ENCODE data around the gene ARHGEF39.

Gene ARHGEF39, protein sequence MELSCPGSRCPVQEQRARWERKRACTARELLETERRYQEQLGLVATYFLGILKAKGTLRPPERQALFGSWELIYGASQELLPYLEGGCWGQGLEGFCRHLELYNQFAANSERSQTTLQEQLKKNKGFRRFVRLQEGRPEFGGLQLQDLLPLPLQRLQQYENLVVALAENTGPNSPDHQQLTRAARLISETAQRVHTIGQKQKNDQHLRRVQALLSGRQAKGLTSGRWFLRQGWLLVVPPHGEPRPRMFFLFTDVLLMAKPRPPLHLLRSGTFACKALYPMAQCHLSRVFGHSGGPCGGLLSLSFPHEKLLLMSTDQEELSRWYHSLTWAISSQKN

DNA sequence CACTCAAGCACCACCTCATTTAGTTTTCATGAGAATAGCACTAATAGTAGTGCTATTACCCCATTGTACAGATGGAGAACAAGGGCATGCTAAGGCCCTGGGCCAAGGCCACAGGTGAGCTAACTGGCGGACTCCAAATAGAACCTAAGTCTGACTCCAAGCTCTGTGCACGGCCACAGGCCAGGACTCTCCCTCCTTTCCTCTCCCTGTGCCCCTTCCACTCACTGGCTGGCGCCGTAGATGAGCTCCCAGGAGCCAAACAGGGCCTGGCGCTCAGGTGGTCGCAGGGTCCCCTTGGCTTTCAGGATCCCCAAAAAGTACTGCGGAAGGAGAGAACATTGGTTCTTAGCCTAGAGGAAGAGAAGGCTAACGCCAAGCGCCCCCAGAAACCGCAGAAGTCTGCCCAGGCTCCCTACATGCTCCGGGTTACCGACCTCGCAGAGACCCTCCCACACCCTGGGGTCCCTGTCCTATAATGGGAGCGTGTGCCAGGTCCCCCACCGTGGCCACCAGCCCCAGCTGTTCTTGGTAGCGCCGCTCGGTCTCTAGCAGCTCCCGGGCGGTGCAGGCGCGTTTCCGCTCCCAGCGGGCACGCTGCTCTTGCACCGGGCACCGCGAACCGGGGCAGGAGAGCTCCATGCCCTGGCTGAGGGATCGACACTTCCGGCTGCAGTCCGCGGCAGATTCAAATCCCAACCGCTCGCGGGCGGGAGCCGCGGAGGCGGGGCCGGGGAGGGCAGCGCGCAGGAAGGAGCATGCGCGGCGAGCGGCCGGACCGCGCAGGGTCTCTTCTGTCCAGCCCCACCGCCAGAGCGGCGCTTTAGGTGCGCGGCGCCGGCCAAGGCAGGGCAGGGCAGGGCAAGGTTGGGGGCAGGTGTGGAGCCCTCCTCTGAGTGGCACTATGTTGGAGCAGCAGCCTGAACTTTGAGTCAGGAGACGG, at the start of gene ARHGEF39:
TSS of gene ARHGEF39 (minus strand) at position 665 of the 940 bp plus-strand sequence. CDS start at position 639, 26 bp downstream.
- DNase-seq (ENCODE audit: low read depth) = peak; percentile 57

DNA sequence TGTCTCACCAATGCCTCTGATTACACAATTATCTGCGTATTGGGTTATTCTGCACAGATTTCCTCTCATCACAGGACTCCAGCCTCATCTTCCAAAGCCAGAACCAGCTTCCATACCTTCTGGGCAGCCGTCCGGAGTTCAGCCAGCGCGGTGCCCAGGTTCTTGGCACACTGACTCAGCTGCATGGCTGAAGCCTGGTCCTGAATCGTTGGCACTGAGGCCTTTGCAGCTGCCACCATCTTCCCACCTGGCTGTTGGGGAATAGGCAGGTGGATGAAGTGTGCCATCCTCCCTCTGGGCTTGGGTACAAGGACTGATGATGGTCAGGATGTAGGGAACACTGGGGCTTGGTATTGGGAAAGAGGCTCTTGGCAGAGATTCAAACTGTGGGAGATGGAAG, 49.1 kb upstream of the ARHGEF39 start:
- DNase-seq (ENCODE audit: low read depth) = no peak

DNA sequence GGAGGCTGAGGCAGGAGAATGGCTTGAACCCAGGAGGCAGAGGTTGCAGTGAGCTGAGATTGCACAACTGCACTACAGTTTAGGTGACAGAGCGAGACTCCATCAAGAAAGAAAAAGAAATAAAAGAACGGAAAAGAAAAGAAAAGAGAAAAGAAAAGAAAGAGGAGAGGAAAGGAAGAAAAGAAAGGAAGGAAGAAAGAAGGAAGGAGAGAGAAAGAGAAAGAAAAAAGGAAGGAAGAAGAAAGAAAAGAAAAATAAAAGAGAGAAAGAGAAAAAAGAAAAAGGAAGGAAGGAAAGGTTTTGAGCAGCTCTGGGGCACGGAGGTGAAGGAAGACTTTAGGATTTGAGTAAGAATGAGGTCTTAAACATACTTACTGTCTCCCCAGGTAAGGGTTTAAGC, 48.6 kb upstream of the ARHGEF39 start:
- no peak for DNase-seq (ENCODE audit: low read depth)

DNA sequence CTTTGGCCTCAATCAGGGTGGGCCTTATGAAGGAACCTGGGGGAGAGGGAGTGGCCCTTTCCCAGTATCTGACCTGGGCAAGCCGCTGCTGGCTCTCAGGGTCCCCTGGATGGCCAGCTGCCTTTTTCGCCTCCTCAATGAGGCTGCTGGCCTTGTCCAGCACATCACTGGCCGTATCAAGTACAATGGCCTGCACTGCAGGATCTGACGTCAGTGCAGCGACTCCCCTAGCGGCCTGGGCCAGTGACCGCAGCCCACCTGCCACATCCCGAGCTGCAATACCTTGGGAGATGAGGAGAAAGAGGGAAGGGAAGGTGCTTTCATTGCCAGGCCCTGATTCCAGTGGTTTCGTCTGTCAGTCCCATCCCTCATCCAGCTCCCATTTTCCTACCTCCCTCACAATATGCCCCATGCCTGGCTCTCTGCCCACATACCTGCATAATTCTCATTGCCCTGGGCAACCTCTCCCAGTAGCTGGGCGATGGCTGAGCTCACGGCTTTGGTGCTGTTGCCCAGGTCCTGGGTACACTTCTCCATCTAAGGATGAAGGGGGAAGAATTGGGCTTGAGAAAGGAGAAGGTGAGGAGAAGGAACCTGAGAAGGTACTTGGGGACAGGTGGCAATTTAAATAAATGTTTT, 47.9 kb upstream of the ARHGEF39 start:
- DNase-seq (ENCODE audit: low read depth) = no peak

DNA sequence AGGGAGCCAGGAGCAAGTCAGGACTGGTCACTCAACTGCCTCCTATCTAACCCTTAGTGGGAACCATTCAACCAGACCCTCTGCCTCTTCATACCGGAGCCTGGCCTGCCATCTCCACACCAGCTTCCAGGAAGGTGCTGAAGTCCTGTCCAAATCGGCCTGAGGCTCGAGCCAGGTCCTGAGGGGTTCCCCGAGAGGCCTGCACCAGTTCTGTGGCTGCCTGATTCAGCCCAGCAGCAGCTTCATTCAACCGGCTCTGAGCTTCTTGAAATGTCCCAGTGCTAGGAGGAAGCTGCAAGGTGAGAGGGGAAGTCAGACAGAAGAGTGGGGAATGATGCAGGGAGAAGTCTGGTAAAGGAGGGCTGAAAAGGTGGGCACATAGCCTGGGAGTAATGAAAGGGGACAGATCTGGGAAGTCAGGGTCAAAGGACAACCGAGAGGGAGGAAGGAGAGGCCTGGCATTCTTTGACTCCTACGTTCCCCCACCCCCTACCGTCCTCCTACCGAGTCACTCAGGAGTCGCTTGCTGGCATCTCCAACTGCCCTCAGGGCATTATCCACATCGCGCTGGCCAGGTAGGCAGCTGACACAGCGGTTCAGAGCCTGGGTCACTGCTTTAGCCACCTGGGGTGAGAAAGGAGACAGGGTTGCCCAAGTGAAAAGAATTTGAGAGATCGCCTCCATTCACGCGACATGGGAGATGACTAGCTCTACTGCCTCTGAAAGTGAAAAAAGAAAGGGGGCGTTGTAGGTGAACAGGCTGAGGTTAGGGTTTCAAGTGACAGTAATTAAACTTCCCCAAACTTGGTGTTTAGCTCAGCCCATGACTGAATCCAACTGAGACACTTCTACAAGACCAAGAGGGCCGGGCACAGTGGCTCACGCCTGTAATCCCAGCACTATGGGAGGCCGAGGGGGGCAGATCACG, 46.8 kb upstream of the ARHGEF39 start:
- DNase-seq (ENCODE audit: low read depth) = no peak

DNA sequence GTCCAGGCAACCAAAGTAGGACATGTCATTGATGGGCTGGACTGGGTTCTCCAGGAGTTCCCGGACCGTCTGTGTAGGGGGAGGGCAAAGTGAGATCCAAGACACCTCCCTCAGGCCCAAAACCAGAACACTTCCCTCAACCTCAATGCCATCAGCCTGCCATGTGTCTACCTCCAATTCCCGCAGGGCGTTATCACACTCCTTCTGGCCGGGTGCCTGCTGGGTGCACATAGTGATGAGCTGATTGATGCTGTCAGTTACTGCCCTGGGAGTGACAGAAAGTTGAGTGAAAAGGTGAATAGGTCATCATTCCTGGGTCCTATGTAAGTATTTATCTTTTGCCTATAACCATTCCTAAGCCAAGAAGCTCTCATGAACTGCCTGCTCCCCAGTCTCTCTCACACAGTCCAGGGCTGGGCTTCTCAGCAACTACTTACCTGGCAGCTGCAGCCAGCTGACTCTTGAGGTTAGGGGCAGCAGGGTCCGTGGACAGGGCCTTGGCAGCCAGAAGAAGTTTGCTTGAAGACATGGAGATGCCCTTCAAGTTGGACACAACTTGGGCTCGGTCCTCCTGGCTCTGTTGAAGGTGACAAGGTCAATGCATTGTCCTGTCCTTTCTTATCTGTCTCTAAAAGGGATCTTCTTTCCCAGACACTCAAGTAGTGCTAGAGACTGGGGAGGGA, 46.0 kb upstream of the ARHGEF39 start:
- DNase-seq (ENCODE audit: low read depth) = no peak

DNA sequence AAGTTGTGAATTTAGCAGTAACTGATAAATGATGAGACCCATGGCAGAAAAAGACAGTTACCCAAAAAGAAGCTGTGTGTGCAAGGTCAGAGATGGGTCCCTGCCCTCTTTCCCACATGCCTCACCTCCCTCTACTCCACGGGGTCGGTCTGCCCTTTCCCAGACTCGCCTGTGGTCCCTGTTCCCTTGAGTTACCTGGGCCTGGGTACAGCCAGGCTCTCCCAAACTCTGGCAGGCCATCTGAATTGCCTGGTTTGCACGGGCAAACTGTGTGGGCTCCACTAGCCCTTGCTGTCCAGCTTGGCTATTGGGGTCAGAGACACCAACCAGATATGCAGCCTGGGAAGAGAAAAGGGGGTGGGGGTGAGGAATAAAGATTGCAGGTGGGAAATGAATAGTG, 43.2 kb upstream of the ARHGEF39 start:
- no peak for DNase-seq (ENCODE audit: low read depth)

DNA sequence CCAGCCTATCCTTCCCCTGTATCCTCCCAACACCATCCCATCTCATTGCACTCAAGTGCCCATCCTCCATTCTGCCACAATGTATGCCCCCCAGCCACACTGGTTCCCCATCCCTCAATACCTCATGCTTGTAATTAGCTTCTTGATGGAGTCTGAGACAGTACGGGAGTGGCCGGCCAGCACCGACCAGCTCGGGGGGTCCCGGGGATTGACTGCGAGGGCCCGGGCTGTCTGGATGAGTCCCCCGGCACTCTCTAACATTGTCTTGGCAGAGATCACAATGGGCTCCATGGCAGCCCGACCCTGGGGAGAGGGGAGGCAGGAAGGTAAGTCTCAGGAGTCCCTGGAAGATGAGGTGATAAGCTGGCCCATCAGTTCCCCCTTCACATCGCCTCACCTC, 42.0 kb upstream of the ARHGEF39 start:
- DNase-seq (ENCODE audit: low read depth) = no peak

DNA sequence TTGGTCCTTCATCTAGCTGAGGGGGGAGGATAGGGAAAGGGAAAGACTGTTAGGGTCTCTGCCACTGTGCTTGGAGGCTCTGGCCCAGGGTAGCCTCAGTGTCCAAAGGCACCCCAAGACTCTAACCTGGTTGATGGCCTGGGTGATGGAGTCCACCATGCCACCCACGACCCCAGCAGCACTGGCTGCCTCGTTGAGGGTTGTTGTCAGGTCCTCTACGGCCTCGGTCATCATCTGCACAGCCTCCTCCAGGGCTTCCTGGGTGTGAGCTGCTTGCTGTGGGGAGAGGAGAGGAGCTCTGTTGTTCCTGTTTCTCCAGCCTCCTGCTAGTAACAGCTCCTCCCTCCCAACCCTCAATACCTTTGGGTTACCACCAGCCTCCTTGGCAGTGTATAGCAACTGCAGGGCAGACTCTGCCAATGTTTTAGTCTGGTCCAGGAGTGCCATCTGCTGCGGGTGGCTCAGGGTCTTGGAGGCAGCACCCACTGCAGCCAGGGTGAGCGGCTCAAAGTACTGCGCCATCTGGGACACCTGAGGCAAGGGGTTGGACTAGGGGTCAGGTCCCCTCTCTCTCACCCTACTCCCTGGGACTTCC, 40.9 kb upstream of the ARHGEF39 start:
- DNase-seq (ENCODE audit: low read depth) = no peak

DNA sequence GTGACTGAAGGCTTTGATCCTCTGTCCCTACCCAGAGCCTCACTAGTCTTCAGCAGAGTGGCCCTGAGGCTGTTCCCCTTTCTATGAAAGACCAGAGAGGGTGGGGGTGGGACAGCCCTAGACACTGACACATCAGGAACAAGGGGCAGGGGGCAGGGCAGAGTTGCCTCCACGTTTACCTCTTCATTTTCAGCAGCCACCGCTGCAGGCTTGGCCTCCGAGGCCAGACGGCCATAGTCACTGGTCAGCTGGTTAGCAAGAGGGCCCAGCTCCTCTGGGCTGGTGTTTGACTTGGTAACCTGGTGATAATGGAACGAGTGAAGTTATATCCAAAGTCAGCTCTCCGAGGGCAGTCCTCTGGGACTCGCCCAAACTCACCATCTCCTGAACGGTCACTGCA, 40.4 kb upstream of the ARHGEF39 start:
- DNase-seq (ENCODE audit: low read depth) = no peak

DNA sequence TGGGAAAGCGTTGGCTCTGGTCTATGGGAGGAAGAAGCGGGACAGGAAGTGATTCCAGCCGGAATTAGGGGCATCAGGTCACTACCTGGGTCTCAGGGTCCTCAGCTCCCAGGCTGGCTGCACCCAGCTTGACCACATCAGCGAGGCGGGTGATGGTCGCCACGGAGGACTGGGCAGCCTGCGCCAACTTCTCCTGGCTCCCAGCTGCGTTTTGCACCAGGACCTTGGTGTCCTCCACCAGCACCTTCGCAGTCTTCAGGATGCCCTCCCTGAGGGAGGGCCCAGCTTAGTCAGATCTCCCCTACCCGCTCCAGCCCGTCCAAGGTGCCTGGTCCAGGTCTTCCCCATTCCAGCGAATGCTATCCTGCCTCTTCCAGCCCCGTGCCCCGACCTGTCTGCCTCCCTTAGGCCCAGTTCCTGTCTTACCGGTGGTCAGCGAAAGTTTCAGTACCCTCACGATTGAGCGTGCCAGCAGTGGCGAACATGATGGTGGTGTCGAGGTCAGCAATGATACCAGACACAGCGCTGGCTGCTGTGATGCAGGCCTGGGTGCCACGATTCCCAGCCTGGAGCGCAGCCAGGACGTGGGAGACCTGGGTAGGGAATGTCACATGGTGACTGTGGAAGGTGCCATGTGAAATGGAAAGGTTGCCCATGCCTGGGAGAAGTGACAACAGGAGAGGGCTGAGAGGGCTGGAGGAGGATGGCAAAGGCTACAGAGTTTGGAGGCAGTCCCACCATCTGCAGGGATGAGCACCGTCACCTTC, 39.1 kb upstream of the ARHGEF39 start:
- no peak for DNase-seq (ENCODE audit: low read depth)

DNA sequence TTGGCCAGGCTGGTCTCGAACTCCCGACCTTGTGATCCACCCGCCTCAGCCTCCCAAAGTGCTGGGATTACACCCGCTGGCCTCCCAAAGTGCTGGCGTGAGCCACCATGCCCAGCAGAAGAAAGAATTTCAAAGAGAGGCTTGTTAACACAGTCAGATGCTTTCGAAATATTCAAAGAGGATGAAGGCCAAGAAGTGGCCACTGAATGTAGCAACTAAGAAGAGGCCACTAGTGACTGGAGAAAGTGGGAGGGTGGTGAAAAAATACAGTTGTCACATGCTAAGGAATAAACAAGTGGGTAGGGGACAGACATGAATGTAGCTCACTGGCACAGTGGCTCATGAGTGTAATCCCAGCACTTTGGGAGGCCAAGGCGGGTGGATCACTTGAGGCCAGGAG, 37.7 kb upstream of the ARHGEF39 start:
- DNase-seq (ENCODE audit: low read depth) = no peak

DNA sequence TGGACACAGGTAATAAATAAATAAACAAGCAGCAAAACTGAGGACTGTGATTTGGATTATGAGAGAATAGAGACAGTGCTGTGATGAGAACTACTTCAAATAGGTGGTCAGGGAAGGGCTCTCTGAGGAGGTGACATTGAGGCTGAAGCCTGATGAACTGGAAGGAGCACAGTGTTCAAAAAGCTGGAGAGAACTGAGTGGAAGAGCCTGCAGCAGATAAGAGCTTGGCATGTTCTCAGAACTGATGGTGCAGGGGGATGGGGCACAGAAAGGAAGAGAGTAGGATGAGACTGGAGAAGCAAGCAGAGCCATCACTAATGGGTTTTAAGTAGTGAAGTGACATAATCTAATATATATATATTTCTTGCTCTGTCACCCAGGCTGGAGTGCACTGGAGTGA, 35.9 kb upstream of the ARHGEF39 start:
- DNase-seq (ENCODE audit: low read depth) = no peak

DNA sequence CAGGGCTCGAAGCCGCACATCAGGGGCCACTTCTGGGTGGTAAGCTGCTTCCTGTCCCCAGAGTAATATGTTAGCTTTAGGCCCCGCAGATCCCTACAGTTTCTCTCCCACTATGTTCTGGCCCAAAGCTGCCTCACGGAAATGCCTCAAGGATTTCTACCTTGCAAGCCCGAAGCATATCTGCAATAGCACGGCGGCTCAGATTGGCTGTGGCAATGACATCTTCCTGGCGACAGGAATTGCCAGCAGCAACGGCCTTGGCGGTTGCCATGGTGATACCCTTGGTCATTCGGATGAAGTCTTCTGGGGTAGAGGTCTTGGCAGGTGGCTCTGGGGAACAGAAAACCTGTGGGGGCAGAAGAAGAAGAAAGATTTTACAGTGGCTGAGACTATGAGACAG, 35.0 kb upstream of the ARHGEF39 start:
- no peak for DNase-seq (ENCODE audit: low read depth)

DNA sequence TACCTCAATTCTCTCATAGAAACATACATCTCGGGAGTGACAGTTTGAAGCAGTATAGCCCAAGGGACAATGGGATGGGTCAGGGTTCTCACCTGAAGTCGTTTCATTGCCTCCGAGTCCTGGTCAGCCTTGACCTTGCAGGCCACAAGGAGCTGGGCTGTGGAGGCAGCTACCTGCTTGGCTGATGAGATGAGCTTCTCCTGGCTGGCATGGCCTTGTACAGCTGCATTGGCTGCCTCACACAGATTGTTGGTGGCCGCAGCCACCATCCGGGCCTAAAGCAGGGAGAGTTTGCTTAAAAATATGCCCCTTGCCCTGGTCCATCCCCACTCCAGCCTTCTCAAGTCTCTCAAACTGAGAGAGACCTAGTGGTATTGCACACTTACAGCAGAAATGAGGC, 33.2 kb upstream of the ARHGEF39 start:
- DNase-seq (ENCODE audit: low read depth) = no peak

DNA sequence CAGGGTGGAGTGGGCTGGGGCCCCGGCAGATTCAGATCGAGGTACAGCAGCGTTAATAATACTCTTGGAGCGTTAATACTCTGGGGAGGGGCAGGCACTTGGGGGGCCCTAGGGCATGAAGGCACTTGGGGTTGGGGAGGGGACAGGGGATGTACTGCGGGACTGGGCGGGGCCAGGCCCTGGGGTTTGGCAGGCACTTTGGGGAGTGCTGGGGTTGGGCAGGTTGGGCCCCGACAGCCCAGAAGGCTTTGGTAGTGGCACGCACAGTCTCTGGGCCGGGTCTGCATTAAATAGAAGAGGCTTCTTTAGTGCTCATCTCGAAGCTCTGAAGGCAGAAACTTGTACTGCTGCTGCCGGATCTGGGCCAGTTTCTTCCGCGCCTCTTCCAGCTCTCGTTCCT, 32.5 kb upstream of the ARHGEF39 start:
- no peak for DNase-seq (ENCODE audit: low read depth)

DNA sequence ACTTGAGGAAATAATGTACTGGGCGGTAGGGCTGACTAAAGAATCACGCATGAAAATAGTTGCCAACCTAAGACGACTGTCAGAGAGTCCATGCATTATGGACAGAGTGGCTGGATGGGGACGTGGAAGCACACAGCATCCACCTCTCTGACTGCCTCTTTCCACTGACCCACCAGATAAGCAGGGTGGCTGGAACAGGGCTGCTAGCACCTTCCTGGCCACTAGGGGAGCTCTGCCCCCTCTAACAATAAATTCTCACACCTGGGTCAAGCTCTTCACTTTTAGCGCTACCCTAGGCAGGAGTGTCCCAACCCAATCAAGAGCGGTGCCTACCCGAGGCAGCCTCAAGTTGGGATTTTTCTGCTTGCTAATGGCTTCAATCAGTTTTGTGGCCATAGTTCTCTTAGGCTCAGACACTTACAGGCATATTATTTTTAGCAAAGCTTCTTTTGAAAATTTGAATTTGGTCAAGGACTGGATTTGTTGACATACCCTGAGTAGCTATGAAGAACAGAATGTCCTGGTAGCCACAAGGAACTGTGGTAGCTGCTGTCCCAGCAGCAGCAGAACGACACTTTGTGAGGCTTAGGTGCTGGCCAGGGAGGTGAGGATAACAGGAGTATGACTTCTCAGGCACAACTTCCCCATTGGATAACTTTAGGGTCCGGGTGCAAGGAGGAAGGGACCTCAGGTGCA, 31.7 kb upstream of the ARHGEF39 start:
- DNase-seq (ENCODE audit: low read depth) = peak; percentile 44

DNA sequence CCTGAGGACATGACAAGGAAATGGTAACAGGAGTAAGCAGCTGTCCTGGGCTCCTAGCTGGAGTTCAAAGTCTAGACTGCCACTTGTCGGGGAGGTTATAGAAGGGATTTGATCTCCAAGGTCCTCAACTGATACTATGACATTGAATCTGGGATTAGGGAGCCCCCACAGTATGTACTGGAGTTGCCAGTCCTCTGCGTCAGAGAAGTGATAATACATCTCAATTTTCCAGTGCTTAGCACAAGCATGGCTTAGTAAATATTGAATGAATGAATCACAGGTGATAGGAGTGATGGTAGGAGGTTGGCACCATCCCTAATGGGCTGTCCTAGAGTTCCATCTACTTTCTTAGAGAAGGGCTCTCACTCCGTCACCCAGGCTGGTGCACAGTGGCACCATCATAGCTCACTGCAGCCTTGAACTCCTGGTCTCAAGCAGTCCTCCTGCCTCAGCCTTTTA, 31.0 kb upstream of the ARHGEF39 start:
- DNase-seq (ENCODE audit: low read depth) = no peak

DNA sequence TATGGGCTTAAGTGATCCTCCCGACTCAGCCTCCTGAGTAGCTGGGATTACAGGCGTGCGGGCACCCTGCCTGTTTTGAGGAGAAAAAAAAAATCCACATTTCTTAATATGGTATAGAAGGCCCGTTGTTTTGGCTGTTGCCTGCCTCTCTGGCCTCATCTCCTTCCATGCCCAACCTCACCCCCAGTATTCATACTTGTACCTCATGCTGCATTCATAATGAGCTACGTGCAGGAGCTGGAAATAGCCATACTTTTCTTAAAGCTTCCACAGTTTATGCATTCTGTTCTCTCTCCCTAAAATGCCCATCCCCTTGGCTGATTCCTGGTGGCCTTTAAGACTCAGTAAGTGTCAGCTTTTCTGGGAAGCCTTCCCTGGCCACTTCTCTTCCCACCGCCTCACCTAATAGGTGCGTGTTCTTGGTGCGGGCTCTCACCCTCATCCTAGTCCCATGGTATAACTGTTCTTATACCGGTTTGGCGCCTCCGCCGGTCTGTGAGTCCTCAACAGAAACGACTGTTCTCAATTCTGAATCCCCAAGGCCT, 26.8 kb upstream of the ARHGEF39 start:
- no peak for DNase-seq (ENCODE audit: low read depth)
